Measurements from ENCODE around the gene EIF4B. TPM values are rescaled to one million over a fixed set of nuclear protein-coding genes. Genes with fewer than 3 reads are reported as not detected.

The EIF4B gene
- total and polyA plus RNA-seq, 9 of the 15 experiments (the other 6 are each of a cell fraction or from before 2014, with no cell fraction given), result 138 to 669 (median 552) TPM

DNA sequence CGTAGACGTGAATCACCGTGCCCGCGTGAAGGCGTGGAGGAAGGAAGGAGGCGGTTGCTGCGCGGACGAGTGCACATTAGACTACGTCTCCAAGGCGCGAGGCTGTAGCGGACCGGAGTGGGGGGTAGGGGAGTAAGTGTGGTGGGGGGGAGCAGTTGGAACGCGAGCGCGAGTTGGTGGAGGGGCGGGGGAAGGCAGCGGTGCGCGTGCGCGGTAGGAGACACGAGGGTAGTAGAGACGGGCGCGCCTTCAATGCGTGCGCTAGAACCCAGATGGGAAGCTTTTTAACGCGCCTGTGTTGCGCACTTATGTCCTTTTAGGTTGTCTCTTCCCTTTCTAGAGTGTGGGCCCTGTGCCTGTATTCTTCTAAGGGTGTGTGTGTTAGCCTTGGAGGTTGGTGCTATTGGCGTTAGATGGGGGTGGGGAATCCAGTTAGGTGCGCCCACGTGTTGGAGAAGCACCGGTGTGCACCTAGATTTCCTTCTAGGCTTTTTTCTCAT, 604 bp downstream of the EIF4B start (continued):
- TF ChIP-seq REST (IDR thresholded peaks at IDR 0.05; ENCODE audit: borderline replicate concordance) (no peak), REST (CRISPR knock-in tag; IDR thresholded peaks at IDR 0.05; ENCODE audit: low read depth) (no peak), HBP1 (CRISPR knock-in tag; IDR thresholded peaks at IDR 0.05) (no peak), JUN (IDR thresholded peaks at IDR 0.05; ENCODE audit: borderline replicate concordance, low read depth, low read length) (no peak), JUN (CRISPR knock-in tag; IDR thresholded peaks at IDR 0.05; ENCODE audit: borderline replicate concordance) (no peak), KLF16 (IDR thresholded peaks at IDR 0.05) (no peak), SMARCA5 (IDR thresholded peaks at IDR 0.05) (0 out of 2 replicates have a peak, but pooled peaks have one; percentile 1), ZNF785 (CRISPR knock-in tag; IDR thresholded peaks at IDR 0.05) (no peak), MED1 (CRISPR knock-in tag; IDR thresholded peaks at IDR 0.05; ENCODE audit: borderline replicate concordance) (no peak), MXI1 (IDR thresholded peaks at IDR 0.05; ENCODE audit: low read depth, low read length) (peak; percentile 91), HDAC1 (IDR thresholded peaks at IDR 0.05) (peak in 1 of 2 experiments; percentile 97; a peak in 2 of 4 replicates), MBD1 (CRISPR knock-in tag; IDR thresholded peaks at IDR 0.05) (no peak), SOX6 (IDR thresholded peaks at IDR 0.05) (no peak), ZNF778 (CRISPR knock-in tag; IDR thresholded peaks at IDR 0.05) (no peak)
- TF ChIP-seq, protein P1, sequence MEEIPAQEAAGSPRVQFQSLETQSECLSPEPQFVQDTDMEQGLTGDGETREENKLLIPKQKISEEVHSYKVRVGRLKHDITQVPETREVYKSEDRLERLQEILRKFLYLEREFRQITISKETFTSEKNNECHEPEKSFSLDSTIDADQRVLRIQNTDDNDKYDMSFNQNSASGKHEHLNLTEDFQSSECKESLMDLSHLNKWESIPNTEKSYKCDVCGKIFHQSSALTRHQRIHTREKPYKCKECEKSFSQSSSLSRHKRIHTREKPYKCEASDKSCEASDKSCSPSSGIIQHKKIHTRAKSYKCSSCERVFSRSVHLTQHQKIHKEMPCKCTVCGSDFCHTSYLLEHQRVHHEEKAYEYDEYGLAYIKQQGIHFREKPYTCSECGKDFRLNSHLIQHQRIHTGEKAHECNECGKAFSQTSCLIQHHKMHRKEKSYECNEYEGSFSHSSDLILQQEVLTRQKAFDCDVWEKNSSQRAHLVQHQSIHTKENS (CRISPR knock-in tag; IDR thresholded peaks at IDR 0.05), result no peak
- TF ChIP-seq, protein P2, sequence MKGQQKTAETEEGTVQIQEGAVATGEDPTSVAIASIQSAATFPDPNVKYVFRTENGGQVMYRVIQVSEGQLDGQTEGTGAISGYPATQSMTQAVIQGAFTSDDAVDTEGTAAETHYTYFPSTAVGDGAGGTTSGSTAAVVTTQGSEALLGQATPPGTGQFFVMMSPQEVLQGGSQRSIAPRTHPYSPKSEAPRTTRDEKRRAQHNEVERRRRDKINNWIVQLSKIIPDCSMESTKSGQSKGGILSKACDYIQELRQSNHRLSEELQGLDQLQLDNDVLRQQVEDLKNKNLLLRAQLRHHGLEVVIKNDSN (CRISPR knock-in tag; IDR thresholded peaks at IDR 0.05), result peak; percentile 12; the same call in 1 of the 2 replicates
